Astrocyte (in vitro differentiated cells and primary cell): ENCODE results near the gene CRLF1.

ENCODE experiments used
- EZH2 ChIP-seq: IDR thresholded peaks from 2 replicates; pipeline ENCODE4 v1.6.1; 2012; ENCODE audit warnings: mild to moderate bottlenecking, low read length, inconsistent platforms; ENCODE audit not compliant: insufficient read depth
- TF ChIP-seq, protein P1 (sequence below): IDR thresholded peaks from 2 replicates; pipeline ENCODE4 v1.5.1; 2011; ENCODE audit warnings: low read depth, mild to moderate bottlenecking, inconsistent platforms, low read length, moderate library complexity; ENCODE audit not compliant: insufficient read depth

DNA sequence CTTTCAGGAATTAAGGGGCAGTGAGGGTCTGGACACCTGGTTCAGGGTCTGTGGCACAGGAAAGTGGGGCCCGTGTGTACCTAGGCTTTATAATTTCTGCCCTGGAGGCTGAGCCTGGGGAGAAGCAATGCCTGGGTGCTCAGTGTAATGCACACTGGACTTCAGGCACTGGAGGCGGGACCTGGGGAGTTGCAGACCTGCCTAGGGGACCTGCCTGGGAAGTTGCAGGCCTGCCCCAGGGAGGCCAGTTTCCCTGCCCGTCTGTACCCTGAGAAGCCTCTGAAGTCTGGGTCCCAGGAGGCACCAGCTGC, 3.6 kb upstream of the CRLF1 start:
- TF ChIP-seq, protein P1, sequence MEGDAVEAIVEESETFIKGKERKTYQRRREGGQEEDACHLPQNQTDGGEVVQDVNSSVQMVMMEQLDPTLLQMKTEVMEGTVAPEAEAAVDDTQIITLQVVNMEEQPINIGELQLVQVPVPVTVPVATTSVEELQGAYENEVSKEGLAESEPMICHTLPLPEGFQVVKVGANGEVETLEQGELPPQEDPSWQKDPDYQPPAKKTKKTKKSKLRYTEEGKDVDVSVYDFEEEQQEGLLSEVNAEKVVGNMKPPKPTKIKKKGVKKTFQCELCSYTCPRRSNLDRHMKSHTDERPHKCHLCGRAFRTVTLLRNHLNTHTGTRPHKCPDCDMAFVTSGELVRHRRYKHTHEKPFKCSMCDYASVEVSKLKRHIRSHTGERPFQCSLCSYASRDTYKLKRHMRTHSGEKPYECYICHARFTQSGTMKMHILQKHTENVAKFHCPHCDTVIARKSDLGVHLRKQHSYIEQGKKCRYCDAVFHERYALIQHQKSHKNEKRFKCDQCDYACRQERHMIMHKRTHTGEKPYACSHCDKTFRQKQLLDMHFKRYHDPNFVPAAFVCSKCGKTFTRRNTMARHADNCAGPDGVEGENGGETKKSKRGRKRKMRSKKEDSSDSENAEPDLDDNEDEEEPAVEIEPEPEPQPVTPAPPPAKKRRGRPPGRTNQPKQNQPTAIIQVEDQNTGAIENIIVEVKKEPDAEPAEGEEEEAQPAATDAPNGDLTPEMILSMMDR, result no peak
- TF ChIP-seq EZH2, result no peak
